ENCODE data around the gene YIPF2.
"Not testable (repeated sequence)": the region's sequence is repeated elsewhere in the genome, so short reads cannot be mapped to it uniquely, and the experiment has no call there.

YIPF2 gene

GRCh38 chr19:10928563-10929401 is at the start of gene YIPF2, which contains the start of gene TIMM29:
YIPF2 (minus strand) TSS chr19:10928639; CDS start chr19:10928410, 229 bp downstream.
TIMM29 (plus strand) TSS chr19:10928811; CDS start chr19:10928823, 12 bp downstream.
- DNase-seq (ENCODE audit: low read depth) = peak; percentile 98

- DNase-seq (ENCODE audit: low read depth) = no peak
Measured at GRCh38 chr19:10977742-10978092, 49.3 kb upstream of the YIPF2 start.

GRCh38 chr19:10976131-10976892 is 47.9 kb upstream of the YIPF2 start:
- DNase-seq (ENCODE audit: low read depth) = no peak

- peak; percentile 34 for DNase-seq (ENCODE audit: low read depth)
Measured at GRCh38 chr19:10975374-10976130, 47.1 kb upstream of the YIPF2 start.

GRCh38 chr19:10971107-10971726 is 42.8 kb upstream of the YIPF2 start:
- no peak for DNase-seq (ENCODE audit: low read depth)

- no peak for DNase-seq (ENCODE audit: low read depth)
Measured at GRCh38 chr19:10968527-10969135, 40.2 kb upstream of the YIPF2 start.

GRCh38 chr19:10966809-10967208 is 38.4 kb upstream of the YIPF2 start:
- no peak for DNase-seq (ENCODE audit: low read depth)

- no peak for DNase-seq (ENCODE audit: low read depth)
Measured at GRCh38 chr19:10965398-10965797, 37.0 kb upstream of the YIPF2 start.

- no peak for DNase-seq (ENCODE audit: low read depth)
Measured at GRCh38 chr19:10964903-10965302, 36.5 kb upstream of the YIPF2 start.

- no peak for DNase-seq (ENCODE audit: low read depth)
Measured at GRCh38 chr19:10963865-10964264, 35.4 kb upstream of the YIPF2 start.

GRCh38 chr19:10962863-10963262 is 34.4 kb upstream of the YIPF2 start:
- DNase-seq (ENCODE audit: low read depth) = no peak

GRCh38 chr19:10961073-10961860 is 32.8 kb upstream of the YIPF2 start:
- DNase-seq (ENCODE audit: low read depth) = no peak

GRCh38 chr19:10960314-10961072 is 32.1 kb upstream of the YIPF2 start, which contains the start of gene SMARCA4:
SMARCA4 (plus strand) TSS chr19:10961030; CDS start chr19:10984152, 23,122 bp downstream.
- peak; percentile 95 for DNase-seq (ENCODE audit: low read depth)

GRCh38 chr19:10959277-10959968 is 31.0 kb upstream of the YIPF2 start:
- not testable (repeated sequence) for DNase-seq (ENCODE audit: low read depth)

- DNase-seq (ENCODE audit: low read depth) = no peak
Measured at GRCh38 chr19:10952809-10953208, 24.4 kb upstream of the YIPF2 start.

GRCh38 chr19:10946958-10947657 is 18.7 kb upstream of the YIPF2 start:
- DNase-seq (ENCODE audit: low read depth) = no peak

- DNase-seq (ENCODE audit: low read depth) = no peak
Measured at GRCh38 chr19:10945264-10945663, 16.8 kb upstream of the YIPF2 start.

- not testable (repeated sequence) for DNase-seq (ENCODE audit: low read depth)
Measured at GRCh38 chr19:10943412-10943811, 15.0 kb upstream of the YIPF2 start.

Data from GM04504 (cell line).